CD14-positive monocyte (primary cell): ENCODE data around the gene TMEM232. TPM values are rescaled to one million over a fixed set of nuclear protein-coding genes. Genes with fewer than 3 reads are reported as not detected.

Source experiments
- DNase-seq, 3 donors: peaks; one replicate each; pipeline ENCODE4 v3.0.0-alpha.2; 2011 to 2022
- H2AFZ ChIP-seq: 2 replicates; pipeline ENCODE4 v1.6.0; 2012; ENCODE audit warnings: mild to moderate bottlenecking, low read depth, low read length, inconsistent platforms; ENCODE audit not compliant: insufficient read depth, poor library complexity, severe bottlenecking
- H3K27ac ChIP-seq, 2 donors: 1 replicate in 1 of 2; 2 replicates in 1 of 2; pipeline ENCODE4 v1.5.1; 2012 to 2013; ENCODE audit warnings: low read length in 2 of 2, control low read depth in 1 of 2, inconsistent platforms in 1 of 2, low read depth in 1 of 2, mild to moderate bottlenecking in 1 of 2
- H3K27me3 ChIP-seq, 2 donors: one replicate each; pipeline versions ENCODE4 v1.6.0 to v1.6.1; 2011 to 2013; ENCODE audit warnings: low read length in 2 of 2; ENCODE audit not compliant: control insufficient read depth in 2 of 2, insufficient read depth in 2 of 2
- H3K36me3 ChIP-seq, 2 donors: replicated peaks in 1 of 2; 1 replicate in 1 of 2; 2 replicates in 1 of 2; pipeline versions ENCODE4 v1.5.1 to v1.6.1; 2012 to 2013; ENCODE audit warnings: low read length in 2 of 2, control low read depth in 1 of 2, inconsistent platforms in 1 of 2, mild to moderate bottlenecking in 1 of 2; ENCODE audit not compliant: insufficient read depth in 2 of 2, control insufficient read depth in 1 of 2
- H3K4me1 ChIP-seq, 2 donors: 1 replicate in 1 of 2; 2 replicates in 1 of 2; pipeline versions ENCODE4 v1.5.1 to v1.6.1; 2012 to 2013; ENCODE audit warnings: low read length in 2 of 2, control low read depth in 1 of 2, inconsistent platforms in 1 of 2, mild to moderate bottlenecking in 1 of 2, moderate library complexity in 1 of 2; ENCODE audit not compliant: insufficient read depth in 2 of 2, control insufficient read depth in 1 of 2
- H3K4me2 ChIP-seq: replicated peaks from 2 replicates; pipeline ENCODE3; 2012; ENCODE audit warnings: low read length, moderate library complexity, mild to moderate bottlenecking; ENCODE audit not compliant: poor library complexity, severe bottlenecking; ENCODE audit errors: extremely low read depth
- H3K4me3 ChIP-seq, 3 experiments: fragments of 200-600 bp in 1 of 3; sonication (generic) in 1 of 3; replicated peaks in 1 of 3; 1 replicate in 2 of 3; 2 replicates in 1 of 3; pipeline ENCODE4 v1.5.1; 2011 to 2013; ENCODE audit warnings: low read length in 3 of 3, mild to moderate bottlenecking in 3 of 3, control low read depth in 2 of 3, low read depth in 2 of 3, inconsistent platforms in 1 of 3, moderate library complexity in 1 of 3
- H3K79me2 ChIP-seq: 2 replicates; pipeline ENCODE4 v1.6.0; 2012; ENCODE audit warnings: mild to moderate bottlenecking, control low read depth, inconsistent platforms, low read length, moderate library complexity; ENCODE audit not compliant: insufficient read depth
- H3K9ac ChIP-seq: 2 replicates; pipeline ENCODE4 v1.6.0; 2017; ENCODE audit warnings: low read length, mild to moderate bottlenecking; ENCODE audit not compliant: insufficient read depth, poor library complexity, severe bottlenecking
- H3K9me3 ChIP-seq, 2 donors: replicated peaks in 1 of 2; 1 replicate in 1 of 2; 2 replicates in 1 of 2; pipeline versions ENCODE4 v1.5.1 to v1.6.1; 2012 to 2013; ENCODE audit warnings: low read length in 2 of 2, control low read depth in 1 of 2; ENCODE audit not compliant: control insufficient read depth in 1 of 2, insufficient read depth in 1 of 2
- H4K20me1 ChIP-seq: 2 replicates; pipeline ENCODE4 v1.6.0; 2012; ENCODE audit warnings: mild to moderate bottlenecking, low read length, control low read depth, moderate library complexity; ENCODE audit not compliant: insufficient read depth
- H3K27ac Mint-ChIP-seq, 7 donors: one replicate each; pipeline ENCODE4 v1.8.0; 2020; ENCODE audit warnings: mild to moderate bottlenecking in 7 of 7, mixed read lengths in 7 of 7, moderate library complexity in 6 of 7, inconsistent platforms in 2 of 7
- H3K27me3 Mint-ChIP-seq, 3 donors: one replicate each; pipeline ENCODE4 v1.8.0; 2021 to 2022; ENCODE audit warnings: low read depth in 3 of 3, mild to moderate bottlenecking in 3 of 3, mixed read lengths in 3 of 3, moderate library complexity in 3 of 3, inconsistent platforms in 1 of 3
- H3K36me3 Mint-ChIP-seq, 2 donors: one replicate each; pipeline ENCODE4 v1.8.0; 2020; ENCODE audit warnings: mixed read lengths in 2 of 2, inconsistent platforms in 1 of 2, mild to moderate bottlenecking in 1 of 2
- H3K4me1 Mint-ChIP-seq: one replicate; pipeline ENCODE4 v1.8.0; 2020; ENCODE audit warnings: mild to moderate bottlenecking, mixed read lengths
- H3K4me3 Mint-ChIP-seq, 2 donors: one replicate each; pipeline ENCODE4 v1.8.0; 2020; ENCODE audit warnings: mild to moderate bottlenecking in 2 of 2, mixed read lengths in 2 of 2, moderate library complexity in 1 of 2
- H3K9me3 Mint-ChIP-seq, 7 donors: one replicate each; pipeline ENCODE4 v1.8.0; 2020 to 2022; ENCODE audit warnings: mixed read lengths in 7 of 7, mild to moderate bottlenecking in 6 of 7, moderate library complexity in 6 of 7, inconsistent platforms in 2 of 7
- WGBS: methylation state at CpG from one replicate; pipeline ENCODE4 v1.1.5; 2013; ENCODE audit warnings: missing lambda C conversion rate; ENCODE audit not compliant: insufficient coverage; 5-methylcytosine and 5-hydroxymethylcytosine counted together
- intact Hi-C, 2 donors: fragments of 100-400 bp; cut with micrococcal nuclease; formaldehyde crosslinking; loops; one replicate each; pipeline versions ENCODE4 v1.15.0 to v1.15.1; 2023
- polyA plus RNA-seq, 3 donors: library from polyadenylated mRNA; depleted of rRNA in 1 of 3; unstranded in 2 of 3; stranded (reverse) in 1 of 3; fragments of 300-500 nt in 2 of 3; fragments of >200 nt in 1 of 3; fragmentation: Illumina TruSeq in 2 of 3; gene quantifications; 1 replicate in 2 of 3; 2 replicates in 1 of 3; pipeline ENCODE4 v1.2.3, GENCODE V29; 2012 to 2021
- small RNA-seq: library from RNA; depleted of rRNA; stranded (forward); fragments of <200 nt; gene quantifications from one replicate; pipeline ENCODE3, GENCODE V24; 2012; ENCODE audit warnings: low read depth; ENCODE audit not compliant: insufficient read length
- TF ChIP-seq, protein P1 (sequence below): fragments of 200-600 bp; IDR thresholded peaks from one replicate; pipeline ENCODE4 v1.8.0; 2022; ENCODE audit warnings: antibody characterized with exemption, mild to moderate bottlenecking

TMEM232 gene
- polyA plus RNA-seq, 3 donors: 0.04 to 1.4 (median 0.59) TPM

- intact Hi-C loops: no loop called here
These were observed 355.3 kb downstream of the TMEM232 start for GRCh38 chr5:110371011-110371724.

More at GRCh38 chr5:110371011-110371724, 355.3 kb downstream of the TMEM232 start:
- Mint-ChIP-seq H3K4me1 (peaks cover 3% of the 10 kb centered on the region), H3K9me3 (peaks cover 0 to 8% (median 2%) of the 10 kb centered on the region in 7 donors), H3K27ac (no peak overlapping the region), H3K27me3 (no peaks in the 10 kb centered on the region), H3K36me3 (no peaks in the 10 kb centered on the region), H3K4me3 (no peak overlapping the region)
- no peaks in the 10 kb centered on the region for H3K27me3 ChIP-seq
- TF ChIP-seq, protein P1, sequence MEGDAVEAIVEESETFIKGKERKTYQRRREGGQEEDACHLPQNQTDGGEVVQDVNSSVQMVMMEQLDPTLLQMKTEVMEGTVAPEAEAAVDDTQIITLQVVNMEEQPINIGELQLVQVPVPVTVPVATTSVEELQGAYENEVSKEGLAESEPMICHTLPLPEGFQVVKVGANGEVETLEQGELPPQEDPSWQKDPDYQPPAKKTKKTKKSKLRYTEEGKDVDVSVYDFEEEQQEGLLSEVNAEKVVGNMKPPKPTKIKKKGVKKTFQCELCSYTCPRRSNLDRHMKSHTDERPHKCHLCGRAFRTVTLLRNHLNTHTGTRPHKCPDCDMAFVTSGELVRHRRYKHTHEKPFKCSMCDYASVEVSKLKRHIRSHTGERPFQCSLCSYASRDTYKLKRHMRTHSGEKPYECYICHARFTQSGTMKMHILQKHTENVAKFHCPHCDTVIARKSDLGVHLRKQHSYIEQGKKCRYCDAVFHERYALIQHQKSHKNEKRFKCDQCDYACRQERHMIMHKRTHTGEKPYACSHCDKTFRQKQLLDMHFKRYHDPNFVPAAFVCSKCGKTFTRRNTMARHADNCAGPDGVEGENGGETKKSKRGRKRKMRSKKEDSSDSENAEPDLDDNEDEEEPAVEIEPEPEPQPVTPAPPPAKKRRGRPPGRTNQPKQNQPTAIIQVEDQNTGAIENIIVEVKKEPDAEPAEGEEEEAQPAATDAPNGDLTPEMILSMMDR: no peak
- H3K79me2 ChIP-seq: no peaks in the 10 kb centered on the region
- no peak for DNase-seq
- H3K4me2 ChIP-seq: no peak overlapping the region
- H3K27ac ChIP-seq: no peak overlapping the region
- H3K9me3 ChIP-seq: no peaks in the 10 kb centered on the region
- H3K36me3 ChIP-seq: no peaks in the 10 kb centered on the region
- no peaks in the 10 kb centered on the region for H3K4me1 ChIP-seq
- no peak overlapping the region for H2AFZ ChIP-seq
- no peak overlapping the region for H3K9ac ChIP-seq
- no peaks in the 10 kb centered on the region for H4K20me1 ChIP-seq
- no peak overlapping the region for H3K4me3 ChIP-seq
- WGBS: no CpG with 5 or more reads among the region's 1 CpG

Small RNA genes lying within 50 kb of the gene (small RNA-seq; reads per million reads assigned to genes)
- gene MIR548F3 (not detected), gene RF00432 (not detected)

Other genes with a start within 250 kb of the TMEM232 start
- 10 to 100 TPM; 20.1 to 32.2 (median 29.7) TPM for gene SLC25A46, start 12.3 kb upstream of the TMEM232 start, polyA plus RNA-seq